Measurements from ENCODE around the gene APP. TPM values are rescaled to one million over a fixed set of nuclear protein-coding genes. Genes with fewer than 3 reads are reported as not detected.

Gene APP
- total and polyA plus RNA-seq, 8 donors, result 373 to 671 (median 580) TPM

DNA sequence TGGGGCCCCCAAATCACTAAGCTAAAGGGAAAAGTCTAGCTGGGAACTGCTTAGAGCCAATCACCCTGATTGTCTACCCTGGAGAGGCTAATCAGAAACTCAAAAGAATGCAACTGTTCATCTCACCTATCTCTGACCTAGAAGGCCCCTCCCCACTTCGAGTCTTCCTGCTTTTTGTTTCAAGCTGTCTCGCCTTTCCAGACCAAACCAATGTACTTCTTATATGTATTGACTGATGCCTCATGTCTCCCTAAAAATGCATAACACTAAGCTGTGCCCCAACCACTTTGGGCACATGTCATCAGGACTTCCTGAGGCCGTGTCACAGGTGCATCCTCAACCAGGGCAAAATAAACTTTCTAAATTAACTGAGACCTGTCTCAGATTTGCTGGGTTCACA is 209.5 kb downstream of the APP start:
- intact Hi-C loops (cut with DNase I), result no loop called here
- Histone ChIP-seq H3K36me3 (peaks cover 0 to 10% of the 10 kb centered on the region in 2 donors), H3K4me3 (no peak overlapping the region), H3K4me1 (peaks cover 6 to 17% of the 10 kb centered on the region in 2 donors), H3K9me3 (no peaks in the 10 kb centered on the region), H3K27ac (no peak overlapping the region), H3K27me3 (no peaks in the 10 kb centered on the region)
- TF ChIP-seq, protein P1, sequence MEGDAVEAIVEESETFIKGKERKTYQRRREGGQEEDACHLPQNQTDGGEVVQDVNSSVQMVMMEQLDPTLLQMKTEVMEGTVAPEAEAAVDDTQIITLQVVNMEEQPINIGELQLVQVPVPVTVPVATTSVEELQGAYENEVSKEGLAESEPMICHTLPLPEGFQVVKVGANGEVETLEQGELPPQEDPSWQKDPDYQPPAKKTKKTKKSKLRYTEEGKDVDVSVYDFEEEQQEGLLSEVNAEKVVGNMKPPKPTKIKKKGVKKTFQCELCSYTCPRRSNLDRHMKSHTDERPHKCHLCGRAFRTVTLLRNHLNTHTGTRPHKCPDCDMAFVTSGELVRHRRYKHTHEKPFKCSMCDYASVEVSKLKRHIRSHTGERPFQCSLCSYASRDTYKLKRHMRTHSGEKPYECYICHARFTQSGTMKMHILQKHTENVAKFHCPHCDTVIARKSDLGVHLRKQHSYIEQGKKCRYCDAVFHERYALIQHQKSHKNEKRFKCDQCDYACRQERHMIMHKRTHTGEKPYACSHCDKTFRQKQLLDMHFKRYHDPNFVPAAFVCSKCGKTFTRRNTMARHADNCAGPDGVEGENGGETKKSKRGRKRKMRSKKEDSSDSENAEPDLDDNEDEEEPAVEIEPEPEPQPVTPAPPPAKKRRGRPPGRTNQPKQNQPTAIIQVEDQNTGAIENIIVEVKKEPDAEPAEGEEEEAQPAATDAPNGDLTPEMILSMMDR (IDR thresholded peaks at IDR 0.05), result no peak
- DNase-seq, result no peak
- no peak for ATAC-seq

DNA sequence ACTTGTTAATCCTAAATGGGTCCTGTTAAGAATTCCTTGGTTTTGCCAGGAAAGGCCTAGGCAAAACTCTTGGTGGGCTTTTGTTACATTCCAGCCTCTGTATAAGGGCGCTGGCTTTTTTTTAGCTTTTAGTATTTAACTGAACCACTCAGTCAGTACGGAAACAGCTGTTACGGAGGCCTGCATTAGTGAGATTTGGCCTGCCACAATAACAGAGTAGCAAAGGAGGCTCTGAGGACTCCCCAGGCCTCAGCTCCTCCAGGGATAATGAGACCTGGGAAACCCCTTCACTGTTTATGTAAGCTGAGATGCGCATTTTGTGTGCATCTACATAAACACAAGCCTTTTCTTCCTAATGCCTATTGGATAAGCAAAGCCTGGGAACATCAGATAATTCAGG is 210.2 kb downstream of the APP start:
- TF ChIP-seq, protein P1 (IDR thresholded peaks at IDR 0.05), result no peak
- intact Hi-C loops (cut with DNase I), result no loop called here
- no peak overlapping the region for H3K4me3 ChIP-seq
- no peak overlapping the region for H3K27ac ChIP-seq
- ATAC-seq, result no peak
- H3K36me3 ChIP-seq, result peaks cover 0 to 14% of the 10 kb centered on the region in 2 donors
- no peaks in the 10 kb centered on the region for H3K9me3 ChIP-seq
- H3K4me1 ChIP-seq, result peaks cover 6 to 17% of the 10 kb centered on the region in 2 donors
- no peaks in the 10 kb centered on the region for H3K27me3 ChIP-seq
- DNase-seq, result no peak

DNA sequence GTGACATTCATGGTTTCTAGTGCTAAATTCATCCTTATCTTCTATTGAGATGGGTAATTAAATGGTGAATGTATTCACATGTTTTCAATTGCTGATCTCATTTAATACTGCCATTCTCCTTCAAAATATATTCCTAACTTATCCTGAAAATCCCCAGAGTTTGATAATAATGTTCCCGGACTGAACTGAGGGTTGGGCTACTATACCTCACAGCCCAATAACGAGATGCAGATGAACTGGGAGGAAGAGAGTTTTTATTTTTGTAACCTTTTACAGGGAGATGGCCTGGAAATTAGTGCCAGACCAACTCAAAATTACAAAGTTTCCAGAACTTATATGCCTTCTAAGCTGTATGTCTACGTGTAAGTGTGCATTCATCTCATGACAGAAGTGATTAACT is 210.8 kb downstream of the APP start:
- TF ChIP-seq, protein P1 (IDR thresholded peaks at IDR 0.05), result no peak
- Histone ChIP-seq H3K4me3 (no peak overlapping the region), H3K36me3 (peaks cover 0 to 16% of the 10 kb centered on the region in 2 donors), H3K27ac (no peak overlapping the region), H3K27me3 (no peaks in the 10 kb centered on the region), H3K9me3 (no peaks in the 10 kb centered on the region), H3K4me1 (peaks cover 6 to 17% of the 10 kb centered on the region in 2 donors)
- intact Hi-C loops (cut with DNase I), result no loop called here
- no peak for DNase-seq
- ATAC-seq, result no peak

DNA sequence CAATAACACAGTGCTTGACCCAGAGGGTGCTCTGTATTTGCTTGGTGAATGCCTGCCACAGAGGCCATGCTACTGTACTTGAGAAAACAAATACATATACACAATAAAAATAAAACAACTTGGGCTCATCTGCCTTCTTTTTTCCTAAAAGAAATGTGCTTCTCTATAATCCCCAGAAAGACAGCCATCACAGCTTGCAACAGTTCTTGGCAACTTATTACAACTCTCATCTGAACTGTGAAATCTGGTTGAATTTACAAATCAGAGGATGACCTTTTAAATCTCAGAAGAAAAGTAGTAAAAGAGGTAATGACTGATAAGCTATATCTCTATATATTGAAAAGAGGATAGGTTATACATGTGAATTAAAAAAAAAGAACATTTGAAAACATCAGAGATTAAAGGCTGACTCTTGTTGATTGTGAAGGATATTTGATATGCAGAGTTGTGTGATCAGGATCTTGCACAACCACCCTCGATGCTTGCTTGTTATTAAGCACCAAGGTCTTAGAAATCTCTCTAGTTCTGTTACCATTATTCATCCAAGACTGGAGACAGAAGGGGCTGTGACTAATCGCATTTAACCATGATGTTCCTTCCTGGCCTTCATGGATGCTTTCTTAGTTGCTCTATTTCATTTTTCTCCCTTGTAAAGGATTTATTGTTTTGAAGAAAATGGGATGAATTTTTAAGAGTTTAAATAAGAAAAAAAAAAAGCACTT is 213.4 kb downstream of the APP start:
- H3K9me3 ChIP-seq, result no peaks in the 10 kb centered on the region
- no peaks in the 10 kb centered on the region for H3K27me3 ChIP-seq
- no peak overlapping the region for H3K4me3 ChIP-seq
- ATAC-seq, result no peak
- no peak for DNase-seq
- H3K27ac ChIP-seq, result no peak overlapping the region
- intact Hi-C loops (cut with DNase I), result no loop called here
- H3K36me3 ChIP-seq, result peaks cover 0 to 33% of the 10 kb centered on the region in 2 donors
- TF ChIP-seq, protein P1 (IDR thresholded peaks at IDR 0.05), result no peak
- H3K4me1 ChIP-seq, result no peaks in the 10 kb centered on the region

DNA sequence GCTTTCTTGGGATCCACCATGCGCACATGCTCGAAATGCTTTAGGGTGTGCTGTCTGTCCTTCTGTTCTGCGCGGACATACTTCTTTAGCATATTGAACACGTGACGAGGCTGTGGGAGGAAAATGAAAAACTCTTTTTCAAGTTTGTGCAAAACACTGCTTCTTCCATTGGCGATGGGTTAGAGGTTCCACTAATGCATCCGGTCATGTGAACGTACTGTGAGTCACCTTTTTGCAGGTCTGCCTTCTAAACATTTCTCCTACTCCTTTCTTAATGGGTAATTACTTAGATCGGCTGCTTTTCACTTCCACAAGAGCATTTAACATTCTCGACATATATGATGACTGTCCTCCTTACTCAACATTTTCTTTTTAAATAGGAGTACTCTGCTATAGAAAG is 214.9 kb downstream of the APP start:
- H3K9me3 ChIP-seq, result no peaks in the 10 kb centered on the region
- H3K27ac ChIP-seq, result no peak overlapping the region
- ATAC-seq (no peak), DNase-seq (no peak)
- H3K4me3 ChIP-seq, result no peak overlapping the region
- TF ChIP-seq, protein P1 (IDR thresholded peaks at IDR 0.05), result no peak
- H3K4me1 ChIP-seq, result no peaks in the 10 kb centered on the region
- peaks cover 0 to 36% of the 10 kb centered on the region in 2 donors for H3K36me3 ChIP-seq
- intact Hi-C loops (cut with DNase I), result no loop called here
- no peaks in the 10 kb centered on the region for H3K27me3 ChIP-seq
